ENCODE data around the gene HOXB4.

HOXB4 gene

GRCh38 chr17:48556576-48557401 is 21.4 kb downstream of the HOXB4 start:
- no peak for TF ChIP-seq CTCF (IDR thresholded peaks at IDR 0.05; ENCODE audit: low read depth, low read length)

GRCh38 chr17:48556229-48556575 is 21.9 kb downstream of the HOXB4 start:
- TF ChIP-seq CTCF (IDR thresholded peaks at IDR 0.05; ENCODE audit: low read depth, low read length): no peak
- DNase-seq (ENCODE audit: extremely low read depth, low read depth): no peak

More at GRCh38 chr17:48556576-48557401, 21.4 kb downstream of the HOXB4 start:
- no peak for DNase-seq (ENCODE audit: extremely low read depth, low read depth)

- no peak for DNase-seq (ENCODE audit: extremely low read depth, low read depth)
- TF ChIP-seq CTCF (IDR thresholded peaks at IDR 0.05; ENCODE audit: low read depth, low read length): no peak
Measured at GRCh38 chr17:48555258-48556228, 22.6 kb downstream of the HOXB4 start.

GRCh38 chr17:48554412-48555257 is 23.5 kb downstream of the HOXB4 start:
- no peak for DNase-seq (ENCODE audit: extremely low read depth, low read depth)
- TF ChIP-seq CTCF (IDR thresholded peaks at IDR 0.05; ENCODE audit: low read depth, low read length): no peak

- no peak for TF ChIP-seq CTCF (IDR thresholded peaks at IDR 0.05; ENCODE audit: low read depth, low read length)
- no peak for DNase-seq (ENCODE audit: extremely low read depth, low read depth)
Measured at GRCh38 chr17:48553826-48554225, 24.3 kb downstream of the HOXB4 start.

GRCh38 chr17:48553190-48553547 is 25.0 kb downstream of the HOXB4 start:
- no peak for DNase-seq (ENCODE audit: extremely low read depth, low read depth)
- TF ChIP-seq CTCF (IDR thresholded peaks at IDR 0.05; ENCODE audit: low read depth, low read length): no peak
